Kidney (tissue), 14 donors: ENCODE results near the gene PSORS1C2. TPM values are rescaled to one million over a fixed set of nuclear protein-coding genes. Genes with fewer than 3 reads are reported as not detected.
"Not testable (repeated sequence)": the region's sequence is repeated elsewhere in the genome, so short reads cannot be mapped to it uniquely, and the experiment has no call there.

ENCODE experiments used
- DNase-seq, 5 donors: peaks; one replicate each; pipeline ENCODE4 v3.0.0-alpha.2; 2013 to 2020
- FAIRE-seq: peaks from 2 replicates; lab custom pipeline; 2012; peaks lifted over from hg19 to GRCh38; lab: Jason Lieb, UNC
- H3K27ac ChIP-seq, 2 donors: one replicate each; pipeline ENCODE4 v1.7.0; 2013; ENCODE audit warnings: low read depth in 2 of 2, low read length in 2 of 2, inconsistent platforms in 1 of 2
- H3K27me3 ChIP-seq: one replicate; pipeline ENCODE4 v1.7.1; 2013; ENCODE audit warnings: low read length, inconsistent platforms; ENCODE audit not compliant: control insufficient read depth, insufficient read depth
- H3K36me3 ChIP-seq, 3 donors: one replicate each; pipeline versions ENCODE4 v1.7.0 to v1.7.1; 2013; ENCODE audit warnings: low read length in 3 of 3, control low read depth in 1 of 3, inconsistent platforms in 1 of 3; ENCODE audit not compliant: insufficient read depth in 3 of 3, control insufficient read depth in 2 of 3
- H3K4me1 ChIP-seq, 3 donors: one replicate each; pipeline versions ENCODE4 v1.7.0 to v1.7.1; 2013; ENCODE audit warnings: low read length in 3 of 3, inconsistent platforms in 1 of 3, low read depth in 1 of 3; ENCODE audit not compliant: control insufficient read depth in 2 of 3, insufficient read depth in 2 of 3
- H3K4me3 ChIP-seq, 3 donors: one replicate each; pipeline versions ENCODE4 v1.7.0 to v1.8.1; 2013; ENCODE audit warnings: low read length in 3 of 3, control low read depth in 1 of 3, inconsistent platforms in 1 of 3
- H3K9ac ChIP-seq, 3 donors: one replicate each; pipeline versions ENCODE4 v1.7.0 to v1.7.1; 2013; ENCODE audit warnings: low read length in 3 of 3, control low read depth in 1 of 3, inconsistent platforms in 1 of 3
- H3K9me3 ChIP-seq, 3 donors: one replicate each; pipeline versions ENCODE4 v1.7.0 to v1.7.1; 2013; ENCODE audit warnings: low read length in 3 of 3, control low read depth in 1 of 3, inconsistent platforms in 1 of 3; ENCODE audit not compliant: control insufficient read depth in 2 of 3, insufficient read depth in 1 of 3
- CTCF ChIP-seq: IDR thresholded peaks from 3 replicates; pipeline ENCODE4 v1.5.1; 2012; ENCODE audit warnings: mild to moderate bottlenecking, moderate library complexity, borderline replicate concordance; ENCODE audit not compliant: insufficient read depth; ENCODE audit errors: extremely low read depth
- intact Hi-C: fragments of 100-400 bp; cut with DNase I; formaldehyde crosslinking; loops from one replicate; pipeline ENCODE4 v1.11.1; 2022
- polyA plus RNA-seq: library from polyadenylated mRNA; stranded (reverse); fragments of 350-450 nt; fragmentation: Illumina TruSeq; extraction: RNeasy Lipid Tissue Mini Kit (QIAGEN cat#74804); gene quantifications from one replicate; pipeline ENCODE4 v1.2.3, GENCODE V29; 2014; ENCODE audit warnings: low read depth, low replicate concordance; ENCODE audit not compliant: insufficient read depth
- total RNA-seq: library from RNA; stranded (reverse); fragmentation: NEBNext Ultra II Directional; extraction: Animal tissue kit (Norgen Biotek cat#: 25700); gene quantifications from one replicate; pipeline ENCODE4 v1.2.1, GENCODE V29; 2021
- donor health status: control.
- donor health status: control.
- donor health status: control.
- donor health status: control.
- donor health status: control.
- donor health status: DM: yes; HTN: yes; CAD: no.
- donor health status: Normal renal cell carcinoma (clear cell type).

Gene PSORS1C2
- total and polyA plus RNA-seq, 2 donors from 2014 or later: not detected

DNA sequence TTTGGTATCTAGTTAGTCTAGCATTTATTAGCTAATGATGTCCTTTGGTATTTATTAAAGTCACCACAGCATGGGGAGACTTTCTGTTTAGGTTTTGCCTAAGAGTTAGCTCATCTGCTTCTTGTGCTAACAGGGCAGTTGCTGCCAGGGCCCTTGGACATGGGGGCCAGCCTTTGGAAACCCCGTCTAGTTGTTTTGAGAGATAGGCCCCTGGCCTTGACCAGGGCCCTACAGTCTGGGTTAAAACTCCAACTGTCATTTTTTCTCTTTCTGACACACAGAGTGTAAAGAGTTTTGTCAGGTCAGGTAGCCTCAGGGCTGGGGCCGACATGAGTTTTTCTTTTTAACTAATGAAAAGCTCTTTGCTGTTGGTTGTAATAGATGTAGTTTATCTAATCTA, 44.4 kb upstream of the PSORS1C2 start:
- Histone ChIP-seq H3K4me3 (peak overlapping the region in 1 of 3 donors; percentile 25), H3K4me1 (peaks cover 0 to 13% (median 3%) of the 10 kb centered on the region in 3 donors)
- H3K27ac ChIP-seq, H3K36me3 ChIP-seq, DNase-seq, H3K9ac ChIP-seq, FAIRE-seq, intact Hi-C loops, H3K9me3 ChIP-seq, H3K27me3 ChIP-seq: not testable (repeated sequence)

DNA sequence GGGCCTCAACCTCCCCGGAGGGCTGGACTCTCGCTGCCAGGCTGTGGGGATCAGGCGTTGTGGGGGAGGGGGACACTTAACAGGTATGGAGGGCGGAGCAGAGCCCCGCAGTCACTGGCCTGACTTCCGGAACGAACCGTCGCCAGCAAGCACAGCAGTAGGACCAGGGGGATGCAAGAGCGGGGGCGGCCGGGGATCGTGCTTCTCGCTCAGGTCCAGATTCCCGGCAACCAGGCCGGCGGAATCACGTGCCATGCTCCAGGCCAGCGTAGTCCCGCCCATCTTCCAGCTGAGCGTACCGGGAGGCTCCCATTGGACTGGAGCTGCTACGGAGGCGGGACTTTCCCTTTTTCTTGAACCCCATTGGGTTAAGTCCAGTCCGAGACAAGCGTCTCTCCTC, 41.6 kb upstream of the PSORS1C2 start:
- Histone ChIP-seq H3K36me3 (peaks cover 0 to 4% (median 0%) of the 10 kb centered on the region in 3 donors), H3K4me1 (peaks cover 0 to 21% (median 0%) of the 10 kb centered on the region in 3 donors), H3K9me3 (no peaks in the 10 kb centered on the region), H3K27me3 (no peaks in the 10 kb centered on the region), H3K4me3 (peak overlapping the region; percentile 26 to 54 (median 29)), H3K9ac (peak overlapping the region in 1 of 3 donors; percentile 56), H3K27ac (peak overlapping the region in 1 of 2 donors; percentile 53)
- DNase-seq: peak; percentile 21 to 92 (median 68)
- intact Hi-C loops: no loop called here
- no peak for TF ChIP-seq CTCF
- no peak for FAIRE-seq

DNA sequence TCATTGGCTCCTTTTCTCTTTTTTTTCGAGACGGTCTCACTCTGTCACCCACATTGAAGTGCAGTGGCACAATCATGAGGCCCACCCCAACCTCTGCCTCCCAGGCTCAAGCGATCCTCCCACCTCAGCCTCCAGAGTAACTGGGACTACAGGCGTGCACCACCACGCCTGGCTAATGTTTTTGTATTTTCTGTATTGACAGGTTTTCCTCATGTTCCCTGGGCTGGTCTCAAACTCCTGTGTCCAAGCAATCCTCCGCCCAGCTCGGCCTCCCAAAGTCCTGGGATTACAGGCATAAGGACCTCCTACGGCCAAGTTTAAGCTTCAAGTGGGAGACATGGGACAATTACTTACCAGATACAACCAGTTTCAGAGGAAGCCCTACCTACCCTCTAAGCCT, 41.0 kb upstream of the PSORS1C2 start:
- peaks cover 0 to 21% (median 0%) of the 10 kb centered on the region in 3 donors for H3K4me1 ChIP-seq
- H3K9ac ChIP-seq: no peak overlapping the region
- no peaks in the 10 kb centered on the region for H3K9me3 ChIP-seq

DNA sequence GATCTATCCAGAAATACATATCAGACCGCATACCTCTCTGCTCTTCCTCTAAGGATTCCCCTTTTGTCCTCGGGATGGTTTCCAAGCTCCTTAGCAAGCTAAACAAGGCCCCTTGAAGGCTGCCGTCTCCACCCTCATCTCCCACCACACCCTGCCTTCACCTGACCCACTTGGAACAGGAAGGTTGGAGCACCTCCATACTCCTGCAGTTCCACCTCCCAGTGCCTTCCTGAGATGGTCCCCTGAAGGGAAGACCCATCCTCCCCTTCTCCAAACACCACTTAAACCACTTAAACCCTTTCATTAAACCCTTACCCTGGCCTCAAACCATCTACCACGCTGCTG, 40.1 kb upstream of the PSORS1C2 start:
- peaks cover 0 to 21% (median 0%) of the 10 kb centered on the region in 3 donors for H3K4me1 ChIP-seq
- FAIRE-seq: no peak
- peak overlapping the region in 1 of 2 donors; percentile 24 for H3K27ac ChIP-seq
- H3K27me3 ChIP-seq: no peaks in the 10 kb centered on the region
- no peak for DNase-seq
- no peak overlapping the region for H3K4me3 ChIP-seq
- no peak for TF ChIP-seq CTCF
- H3K36me3 ChIP-seq: peaks cover 0 to 4% (median 0%) of the 10 kb centered on the region in 3 donors
- no peaks in the 10 kb centered on the region for H3K9me3 ChIP-seq
- intact Hi-C loops: no loop called here
- no peak overlapping the region for H3K9ac ChIP-seq

More for the DNA sequence above, 41.0 kb upstream of the PSORS1C2 start:
- DNase-seq (no peak), FAIRE-seq (no peak)
- intact Hi-C loops: no loop called here
- TF ChIP-seq CTCF: no peak
- Histone ChIP-seq H3K36me3 (peaks cover 0 to 4% (median 0%) of the 10 kb centered on the region in 3 donors), H3K27me3 (no peaks in the 10 kb centered on the region), H3K4me3 (peak overlapping the region in 2 of 3 donors; percentile 29 to 54), H3K27ac (peak overlapping the region in 1 of 2 donors; percentile 53)
